Vagina (tissue), 2 donors: Measurements from ENCODE around the gene C2CD4A.

Source experiments
- CTCF ChIP-seq, 3 experiments: fragments of 450-650 bp in 2 of 3; fragments of 200-600 bp in 1 of 3; sonication (generic) in 1 of 3; IDR thresholded peaks; one replicate each; pipeline ENCODE4 v1.5.1; 2017 to 2019; ENCODE audit warnings: antibody characterized with exemption in 3 of 3, mild to moderate bottlenecking in 2 of 3, moderate library complexity in 2 of 3
- POLR2A ChIP-seq, 2 donors: fragments of 450-650 bp; IDR thresholded peaks; one replicate each; pipeline ENCODE4 v1.6.1; 2017; ENCODE audit warnings: antibody characterized with exemption in 2 of 2, mild to moderate bottlenecking in 2 of 2, moderate library complexity in 2 of 2

GRCh38 chr15:62093809-62094208 is 27.0 kb downstream of the C2CD4A start:
- TF ChIP-seq CTCF (IDR thresholded peaks at IDR 0.05) (no peak), POLR2A (IDR thresholded peaks at IDR 0.05) (no peak)
